Dedifferentiated amniotic fluid mesenchymal stem cell (primary cell): ENCODE data around the gene KDM5C.
"Not testable (repeated sequence)": the region's sequence is repeated elsewhere in the genome, so short reads cannot be mapped to it uniquely, and the experiment has no call there.

Experiments used
- DNase-seq: peaks from one replicate; pipeline ENCODE4 v3.0.0-alpha.2; 2016; ENCODE audit errors: extremely low spot score

Gene KDM5C

DNA sequence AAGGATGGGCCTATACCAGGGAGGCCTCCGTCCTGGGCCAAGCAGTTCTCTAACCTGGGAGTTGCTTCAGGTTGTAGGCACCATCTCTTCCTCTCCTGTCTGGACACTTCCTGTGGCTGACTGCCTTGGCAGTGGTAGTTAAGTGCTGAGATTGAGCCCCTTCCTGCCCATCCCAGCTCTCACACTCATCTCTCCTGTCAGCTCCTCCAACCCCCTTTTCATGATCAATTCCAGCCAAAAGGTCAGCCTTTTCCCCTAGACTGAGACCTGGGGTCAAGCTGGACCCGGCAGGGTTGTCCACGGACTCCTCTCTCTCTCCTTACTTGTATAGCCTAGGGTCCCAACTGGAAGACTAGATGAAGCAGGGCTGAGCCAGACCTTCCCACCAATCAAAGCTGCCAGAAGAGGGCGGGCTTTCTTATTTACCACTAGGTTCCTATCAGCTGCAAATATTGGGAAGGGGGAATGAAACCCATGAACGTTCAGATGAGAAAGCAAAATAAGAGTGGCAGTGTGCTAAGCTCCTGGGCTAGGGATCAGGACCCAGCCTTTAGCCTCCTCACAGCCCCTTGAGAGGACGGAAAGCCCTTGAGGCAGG is 34.5 kb downstream of the KDM5C start:
- DNase-seq, result no peak

DNA sequence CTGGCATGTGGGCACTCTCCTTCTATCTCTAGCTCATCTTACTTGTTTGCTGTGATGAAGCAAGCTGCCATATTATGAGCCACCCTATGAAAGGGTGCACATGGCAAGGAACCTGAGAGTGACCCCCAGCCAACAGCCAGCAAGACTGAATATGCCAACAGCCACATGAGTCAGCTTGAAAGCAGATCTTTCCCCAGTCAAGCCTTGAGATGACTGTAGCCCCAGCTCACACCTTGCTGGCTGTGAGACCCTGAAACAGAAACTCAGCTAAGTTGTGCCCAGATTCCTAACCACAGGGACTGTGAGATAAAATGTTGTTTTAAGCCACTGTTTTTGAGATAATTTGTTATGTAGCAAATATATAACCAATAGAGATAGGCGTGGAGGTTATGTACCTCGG is 36.2 kb downstream of the KDM5C start:
- DNase-seq, result no peak

DNA sequence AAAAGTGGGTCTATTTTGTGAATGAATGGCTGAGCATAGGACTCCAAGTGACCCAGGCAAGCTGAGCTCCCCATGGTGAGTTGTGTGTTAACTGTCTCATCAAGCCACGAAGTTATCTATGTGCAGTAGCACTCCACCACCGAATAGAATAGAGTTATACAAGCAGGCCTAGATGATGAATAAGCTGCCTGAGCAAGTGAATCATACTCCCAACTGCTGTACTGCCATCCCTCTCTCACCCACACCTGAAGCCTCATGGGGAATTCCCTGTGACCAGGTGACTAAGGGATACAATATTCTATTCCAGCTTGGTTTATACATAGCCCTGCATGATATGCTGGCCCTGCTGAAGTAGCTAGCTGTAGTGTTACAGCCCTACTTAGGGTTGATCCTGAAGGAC is 38.7 kb downstream of the KDM5C start:
- no peak for DNase-seq

DNA sequence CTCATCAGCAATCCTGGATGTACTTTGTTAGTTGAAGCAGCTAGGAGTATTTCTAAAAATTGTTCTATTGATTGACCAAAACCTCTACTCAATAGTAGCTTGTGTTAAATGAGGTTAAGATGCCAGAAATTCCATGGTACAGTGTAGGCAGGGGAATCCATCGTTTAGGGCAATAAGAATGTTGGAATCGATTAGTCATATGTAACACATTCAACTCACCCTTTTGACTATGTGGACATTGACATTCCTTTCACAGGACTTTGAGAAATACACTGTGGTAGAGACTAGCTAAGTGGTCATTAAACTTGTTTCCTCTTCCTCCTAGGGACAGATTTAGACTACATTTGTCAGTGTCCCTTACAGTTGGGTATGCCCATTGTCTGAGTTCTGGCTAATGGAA is 40.2 kb downstream of the KDM5C start:
- no peak for DNase-seq

DNA sequence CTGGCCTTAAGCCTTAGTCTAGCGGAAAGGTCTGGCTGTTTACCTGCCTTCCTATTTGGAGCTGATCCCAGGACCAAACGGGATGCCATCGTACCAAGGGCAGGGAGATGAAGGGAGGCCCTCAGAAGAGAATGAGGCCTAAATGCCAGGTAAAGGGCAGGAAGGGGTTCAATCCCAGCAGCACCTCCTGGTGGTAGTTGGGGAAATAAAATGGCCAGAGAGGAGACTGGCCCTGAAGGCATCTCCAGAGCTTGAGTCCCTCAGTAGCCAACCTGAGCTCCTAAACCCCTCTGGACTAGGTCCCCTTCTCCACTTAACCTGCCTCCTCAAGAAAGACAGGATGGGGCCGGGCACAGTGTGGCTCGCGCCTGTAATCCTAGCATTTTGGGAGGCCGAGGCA is 53.7 kb downstream of the KDM5C start:
- DNase-seq, result no peak

DNA sequence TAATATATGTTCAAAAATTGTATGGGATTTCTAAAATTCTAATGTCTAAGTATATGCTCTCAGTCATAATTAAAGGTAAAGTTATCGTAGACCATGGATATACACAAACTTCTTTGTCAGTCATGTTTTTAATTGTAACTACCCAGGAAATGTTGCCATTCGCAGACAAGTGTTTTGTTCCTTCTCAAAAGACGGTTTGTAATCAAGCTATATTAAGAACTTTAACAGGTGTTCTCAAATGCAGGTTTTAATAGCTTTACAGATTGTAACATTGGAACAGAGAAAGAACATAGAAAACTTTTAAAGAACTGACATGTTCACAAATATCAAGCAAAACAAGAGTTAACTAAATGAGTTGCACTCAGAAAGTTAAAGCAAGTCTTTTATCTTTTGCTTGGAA is 58.9 kb downstream of the KDM5C start:
- DNase-seq, result no peak

DNA sequence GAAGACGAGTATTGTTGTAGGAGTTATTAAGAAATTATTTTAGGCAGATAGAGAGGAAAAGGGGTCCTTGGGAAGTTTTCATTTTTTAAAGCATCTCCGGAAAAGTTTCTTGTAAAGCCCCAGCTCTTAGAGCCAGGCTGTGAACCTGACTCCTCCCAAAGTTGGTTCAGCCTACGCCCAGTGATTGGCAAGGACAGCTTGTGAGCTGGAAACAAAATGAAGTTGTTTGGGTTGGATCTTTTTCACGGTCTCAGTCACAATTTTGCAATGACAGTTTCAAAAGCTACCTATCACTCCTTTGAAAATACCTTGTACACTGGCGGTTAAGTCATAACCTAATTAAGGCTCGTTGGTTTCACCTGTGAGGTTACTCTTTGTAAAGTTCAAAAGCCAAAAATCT is 60.4 kb downstream of the KDM5C start:
- not testable (repeated sequence) for DNase-seq

DNA sequence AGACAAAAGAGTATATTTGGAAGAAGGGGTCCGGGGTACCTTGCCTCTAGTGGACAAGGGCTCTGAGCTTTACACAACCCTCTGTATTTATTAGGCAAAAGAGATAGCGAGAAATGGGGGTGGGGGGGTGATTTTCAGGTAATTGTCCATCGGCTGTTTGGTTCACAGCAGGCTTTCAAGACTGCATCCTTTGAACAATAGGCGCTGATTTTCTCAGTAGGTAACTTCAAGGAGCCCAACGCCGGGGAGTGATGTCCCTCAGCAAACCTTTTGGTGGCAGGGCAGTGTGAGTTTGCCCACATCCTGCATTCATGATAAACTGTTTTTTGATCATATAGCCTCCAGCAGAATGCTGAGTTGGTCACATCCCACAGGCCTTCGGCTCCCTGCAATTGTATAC is 61.6 kb downstream of the KDM5C start:
- DNase-seq, result no peak

DNA sequence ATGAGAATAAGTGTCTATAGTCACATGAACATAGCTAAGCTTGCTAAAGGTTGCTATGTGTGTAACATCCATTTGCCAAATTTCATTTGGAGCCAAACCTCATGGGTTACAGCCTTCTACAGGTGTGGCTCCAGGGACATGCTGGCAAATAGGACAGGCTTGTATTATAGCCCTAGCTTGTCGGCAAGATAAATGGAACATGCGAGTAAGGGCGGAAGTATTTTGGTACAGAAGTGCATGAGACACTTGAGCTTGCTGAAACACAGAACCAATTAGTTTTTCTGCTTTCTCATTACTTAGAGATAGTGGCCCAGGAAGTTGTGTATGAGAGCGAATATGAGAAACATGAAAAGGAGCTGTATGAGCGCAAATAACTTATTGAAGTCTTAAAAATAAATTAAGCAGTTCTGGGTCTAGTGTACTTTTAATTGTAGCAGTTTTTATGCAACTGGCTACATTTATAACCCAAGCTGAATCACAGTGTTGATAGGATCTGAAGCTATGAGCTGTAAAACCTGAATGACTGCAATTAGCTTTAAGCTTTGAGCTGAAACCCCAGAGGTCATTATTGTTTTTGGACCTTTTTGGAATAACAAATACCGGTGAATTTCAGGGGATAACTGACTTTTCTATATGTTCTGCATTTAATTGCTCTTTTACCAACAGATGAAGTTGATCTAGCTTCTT is 64.6 kb downstream of the KDM5C start:
- DNase-seq, result no peak

DNA sequence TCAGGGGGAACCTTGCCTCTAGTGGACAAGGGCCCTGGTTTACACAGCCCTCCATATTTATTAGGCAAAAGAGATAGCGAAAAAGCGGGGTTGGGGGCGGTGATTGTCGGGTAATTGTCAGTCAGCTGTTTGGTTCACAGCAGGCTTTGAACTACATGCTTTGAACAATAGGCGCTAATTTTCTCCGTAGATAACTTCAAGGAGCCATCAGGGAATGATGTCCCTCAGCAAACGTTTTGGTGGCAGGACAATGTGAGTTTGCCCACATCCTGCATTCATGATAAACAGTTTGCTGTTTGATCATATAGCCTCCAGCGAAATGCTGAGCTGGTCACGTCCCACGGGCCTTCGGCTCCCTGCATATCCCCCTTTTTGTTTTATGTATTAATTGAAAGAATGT is 65.8 kb downstream of the KDM5C start:
- no peak for DNase-seq

DNA sequence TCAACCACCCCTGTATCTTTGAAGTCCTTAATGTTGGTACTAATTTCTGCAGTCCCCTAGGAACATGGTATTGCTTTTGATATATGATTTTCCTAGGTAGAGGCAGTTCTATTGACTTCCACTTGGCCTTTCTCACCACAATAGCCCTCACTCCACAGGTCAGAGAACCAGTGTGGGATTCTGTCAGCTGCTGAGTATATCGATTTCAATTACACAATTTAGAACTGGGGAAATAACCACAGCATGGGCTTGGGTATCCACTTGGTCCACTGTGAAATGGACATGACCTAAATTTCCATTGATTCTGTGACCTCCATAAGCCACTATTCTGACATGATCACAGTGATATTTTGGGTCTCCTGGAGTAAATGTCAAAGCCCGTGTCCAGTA is 68.8 kb downstream of the KDM5C start:
- DNase-seq, result no peak

DNA sequence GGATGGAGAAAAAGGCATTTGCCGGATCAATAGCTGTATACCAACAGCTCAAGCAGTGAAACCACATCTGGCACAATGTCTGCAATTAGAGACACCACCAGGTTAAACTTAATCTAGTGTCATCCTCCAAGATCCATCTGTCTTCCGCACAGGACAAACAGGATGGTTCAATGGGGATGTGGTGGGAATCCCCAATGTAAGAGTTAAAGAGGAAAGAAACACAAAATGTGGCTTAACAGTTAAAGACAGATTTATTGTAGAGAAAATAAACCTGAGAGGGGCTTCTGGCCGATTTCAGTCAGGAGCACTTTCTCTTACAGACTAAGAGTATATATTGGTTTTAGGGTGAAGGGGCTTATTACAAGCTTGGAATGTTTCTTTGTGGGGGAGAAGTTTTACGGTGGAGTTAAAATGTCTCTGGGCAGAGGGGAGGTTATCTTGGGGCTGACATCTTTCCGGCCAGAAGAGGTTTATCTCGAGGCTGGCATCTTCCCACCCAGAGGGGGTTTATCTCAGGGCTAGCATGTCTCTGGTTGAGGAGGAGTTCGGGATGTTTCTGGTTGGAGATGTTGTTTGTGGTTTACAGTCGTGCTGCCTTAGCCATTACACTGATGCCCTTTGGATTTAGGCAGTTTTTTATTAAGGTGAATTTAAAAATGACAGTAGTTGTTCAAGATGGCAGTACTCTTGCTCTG is 69.3 kb downstream of the KDM5C start:
- DNase-seq, result no peak

DNA sequence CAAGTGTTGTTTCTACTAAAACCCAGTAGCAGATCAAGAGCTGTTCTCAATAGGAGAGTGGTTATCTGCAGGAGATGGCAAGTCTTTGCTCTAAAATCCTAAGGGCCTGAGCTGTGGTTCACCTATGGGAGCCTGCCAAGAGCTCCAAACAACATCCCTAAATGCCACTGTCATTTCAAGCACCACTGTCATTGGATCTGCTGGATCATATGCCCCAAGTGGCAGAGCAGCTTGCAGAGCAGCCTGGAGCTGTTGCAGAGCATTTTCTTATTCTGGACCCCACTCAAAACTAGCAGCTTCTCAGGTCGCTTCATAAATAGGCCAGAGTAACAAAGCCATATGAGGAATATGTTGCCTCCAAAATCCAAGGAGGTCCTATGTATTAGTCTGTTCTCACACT is 71.4 kb downstream of the KDM5C start:
- DNase-seq, result no peak
